K562 (cell line): ENCODE measurements around the gene ABCE1. TPM values are rescaled to one million over a fixed set of nuclear protein-coding genes. Genes with fewer than 3 reads are reported as not detected.

Experiments
- ATF1 ChIP-seq, 2 experiments: fragments of 450-650 bp in 1 of 2; IDR thresholded peaks; 2 replicates each; pipeline ENCODE4 v1.6.1; 2016; ENCODE audit warnings: missing compliant biosample characterization in 1 of 2, missing genetic modification characterization in 1 of 2
- COPS2 ChIP-seq: fragments of 450-650 bp; conservative IDR thresholded peaks from 2 replicates; pipeline ENCODE4 v1.6.1; 2016; ENCODE audit warnings: mild to moderate bottlenecking, moderate library complexity
- HNRNPL ChIP-seq: fragments of 200-400 bp; formaldehyde crosslinking; IDR thresholded peaks from 2 replicates; pipeline ENCODE4 v1.6.1; 2017; ENCODE audit warnings: low read depth, mild to moderate bottlenecking, low read length
- JUN ChIP-seq, 2 experiments: sonication (generic) in 1 of 2; formaldehyde crosslinking in 1 of 2; IDR thresholded peaks; 2 replicates each; pipeline versions ENCODE4 v1.6.1 to v1.8.0; 2012 to 2022; ENCODE audit warnings: borderline replicate concordance in 2 of 2, mild to moderate bottlenecking in 2 of 2, improper control_type of control experiment in 1 of 2, low read depth in 1 of 2, low read length in 1 of 2, missing genetic modification reagents in 1 of 2
- MTA2 ChIP-seq: fragments of 450-650 bp; IDR thresholded peaks from 2 replicates; pipeline ENCODE4 v1.6.1; 2016; ENCODE audit warnings: low read depth
- NCOA6 ChIP-seq: fragments of 450-650 bp; IDR thresholded peaks from 2 replicates; pipeline ENCODE4 v1.6.1; 2017; ENCODE audit warnings: mild to moderate bottlenecking
- RAD51 ChIP-seq: fragments of 450-650 bp; IDR thresholded peaks from 2 replicates; pipeline ENCODE4 v1.7.1; 2016; ENCODE audit warnings: low read depth, mild to moderate bottlenecking, borderline replicate concordance
- RBM14 ChIP-seq: fragments of 200-400 bp; formaldehyde crosslinking; IDR thresholded peaks from 2 replicates; pipeline ENCODE4 v1.6.1; 2018; ENCODE audit warnings: low read depth, mild to moderate bottlenecking, low read length, moderate library complexity, borderline replicate concordance; ENCODE audit not compliant: insufficient read depth
- SREBF1 ChIP-seq: fragments of 150-350 bp; IDR thresholded peaks from 2 replicates; pipeline ENCODE4 v1.6.1; 2014; ENCODE audit warnings: antibody characterized with exemption, low read depth, low read length, borderline replicate concordance
- TAF7 ChIP-seq: fragments of 450-650 bp; IDR thresholded peaks from 2 replicates; pipeline ENCODE4 v1.6.1; 2016; ENCODE audit warnings: missing genetic modification characterization, missing compliant biosample characterization
- ZNF696 ChIP-seq: fragments of 250-450 bp; sonication (Bioruptor Pico); conservative IDR thresholded peaks from 2 replicates; pipeline ENCODE4 v1.4.0; 2020; ENCODE audit warnings: mild to moderate bottlenecking, moderate library complexity
- polyA plus RNA-seq, 8 experiments: library from polyadenylated mRNA; depleted of rRNA in 4 of 8; stranded (reverse) in 5 of 8; unstranded in 3 of 8; fragments of >200 nt; fragmentation: Nextera tagmentation in 2 of 8; fragmentation: Illumina TruSeq in 1 of 8; extraction: Ambion mirVana in 2 of 8; extraction: Trizol in 1 of 8; gene quantifications; 2 replicates each; pipeline versions ENCODE4 v1.2.1 to v1.2.3, GENCODE V29; 2011 to 2014; ENCODE audit warnings: inconsistent platforms in 1 of 8, missing spikeins in 1 of 8
- total RNA-seq, 7 experiments: library from RNA; depleted of rRNA in 6 of 7; stranded (reverse); fragments of >200 nt in 6 of 7; fragmentation: Illumina TruSeq in 2 of 7; extraction: Trizol in 2 of 7; gene quantifications; 2 replicates each; pipeline versions ENCODE4 v1.2.1 to v1.2.3, GENCODE V29; 2011 to 2021; ENCODE audit warnings: low replicate concordance in 1 of 7
- TF ChIP-seq, protein P1 (sequence below): fragments of 200-800 bp; sonication (Bioruptor generic); IDR thresholded peaks from 2 replicates; pipeline ENCODE4 v1.6.1; 2017; ENCODE audit warnings: missing genetic modification characterization, missing compliant biosample characterization
- TF ChIP-seq, protein P2 (sequence below), 2 experiments: fragments of 450-650 bp; IDR thresholded peaks; 2 replicates each; pipeline ENCODE4 v1.6.1; 2018; ENCODE audit warnings: mild to moderate bottlenecking in 2 of 2, low read depth in 1 of 2; ENCODE audit not compliant: partially characterized antibody in 2 of 2

Gene ABCE1
- total and polyA plus RNA-seq, 9 of the 15 experiments (the other 6 are each of a cell fraction or from before 2014, with no cell fraction given), result 134 to 256 (median 169) TPM

DNA sequence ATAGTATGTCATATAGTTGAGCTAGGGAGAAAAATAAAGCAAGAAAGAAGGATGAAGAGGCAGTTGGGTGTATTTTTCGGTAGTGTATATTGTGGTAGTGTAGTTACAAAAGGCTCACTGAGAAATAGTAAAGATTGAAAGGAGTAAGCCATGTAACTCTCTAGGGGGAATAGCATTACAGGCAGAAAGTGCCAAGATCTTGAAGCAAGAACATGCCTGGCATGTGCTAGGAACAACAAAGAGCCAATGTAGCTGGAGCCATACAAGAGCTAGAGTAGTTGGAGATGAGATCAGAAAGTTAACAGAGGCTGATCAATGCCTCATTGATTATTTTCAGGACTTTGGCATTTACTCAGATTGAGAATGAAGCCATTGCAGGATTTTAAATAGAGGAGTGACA is 3.0 kb downstream of the ABCE1 start (continued):
- TF ChIP-seq, protein P1, sequence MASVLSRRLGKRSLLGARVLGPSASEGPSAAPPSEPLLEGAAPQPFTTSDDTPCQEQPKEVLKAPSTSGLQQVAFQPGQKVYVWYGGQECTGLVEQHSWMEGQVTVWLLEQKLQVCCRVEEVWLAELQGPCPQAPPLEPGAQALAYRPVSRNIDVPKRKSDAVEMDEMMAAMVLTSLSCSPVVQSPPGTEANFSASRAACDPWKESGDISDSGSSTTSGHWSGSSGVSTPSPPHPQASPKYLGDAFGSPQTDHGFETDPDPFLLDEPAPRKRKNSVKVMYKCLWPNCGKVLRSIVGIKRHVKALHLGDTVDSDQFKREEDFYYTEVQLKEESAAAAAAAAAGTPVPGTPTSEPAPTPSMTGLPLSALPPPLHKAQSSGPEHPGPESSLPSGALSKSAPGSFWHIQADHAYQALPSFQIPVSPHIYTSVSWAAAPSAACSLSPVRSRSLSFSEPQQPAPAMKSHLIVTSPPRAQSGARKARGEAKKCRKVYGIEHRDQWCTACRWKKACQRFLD (CRISPR knock-in tag), result no peak
- TF ChIP-seq ZNF696 (CRISPR knock-in tag) (no peak), RAD51 (no peak), ATF1 (CRISPR knock-in tag; IDR thresholded peaks at IDR 0.05) (no peak), ATF1 (tag; IDR thresholded peaks at IDR 0.05) (no peak), NCOA6 (no peak), SREBF1 (no peak), MTA2 (no peak), JUN (IDR thresholded peaks at IDR 0.05; ENCODE audit: borderline replicate concordance, low read depth, low read length) (no peak), JUN (CRISPR knock-in tag; IDR thresholded peaks at IDR 0.05; ENCODE audit: borderline replicate concordance) (no peak), HNRNPL (no peak), COPS2 (no peak), TAF7 (tag) (no peak), RBM14 (no peak)
- TF ChIP-seq, protein P2, sequence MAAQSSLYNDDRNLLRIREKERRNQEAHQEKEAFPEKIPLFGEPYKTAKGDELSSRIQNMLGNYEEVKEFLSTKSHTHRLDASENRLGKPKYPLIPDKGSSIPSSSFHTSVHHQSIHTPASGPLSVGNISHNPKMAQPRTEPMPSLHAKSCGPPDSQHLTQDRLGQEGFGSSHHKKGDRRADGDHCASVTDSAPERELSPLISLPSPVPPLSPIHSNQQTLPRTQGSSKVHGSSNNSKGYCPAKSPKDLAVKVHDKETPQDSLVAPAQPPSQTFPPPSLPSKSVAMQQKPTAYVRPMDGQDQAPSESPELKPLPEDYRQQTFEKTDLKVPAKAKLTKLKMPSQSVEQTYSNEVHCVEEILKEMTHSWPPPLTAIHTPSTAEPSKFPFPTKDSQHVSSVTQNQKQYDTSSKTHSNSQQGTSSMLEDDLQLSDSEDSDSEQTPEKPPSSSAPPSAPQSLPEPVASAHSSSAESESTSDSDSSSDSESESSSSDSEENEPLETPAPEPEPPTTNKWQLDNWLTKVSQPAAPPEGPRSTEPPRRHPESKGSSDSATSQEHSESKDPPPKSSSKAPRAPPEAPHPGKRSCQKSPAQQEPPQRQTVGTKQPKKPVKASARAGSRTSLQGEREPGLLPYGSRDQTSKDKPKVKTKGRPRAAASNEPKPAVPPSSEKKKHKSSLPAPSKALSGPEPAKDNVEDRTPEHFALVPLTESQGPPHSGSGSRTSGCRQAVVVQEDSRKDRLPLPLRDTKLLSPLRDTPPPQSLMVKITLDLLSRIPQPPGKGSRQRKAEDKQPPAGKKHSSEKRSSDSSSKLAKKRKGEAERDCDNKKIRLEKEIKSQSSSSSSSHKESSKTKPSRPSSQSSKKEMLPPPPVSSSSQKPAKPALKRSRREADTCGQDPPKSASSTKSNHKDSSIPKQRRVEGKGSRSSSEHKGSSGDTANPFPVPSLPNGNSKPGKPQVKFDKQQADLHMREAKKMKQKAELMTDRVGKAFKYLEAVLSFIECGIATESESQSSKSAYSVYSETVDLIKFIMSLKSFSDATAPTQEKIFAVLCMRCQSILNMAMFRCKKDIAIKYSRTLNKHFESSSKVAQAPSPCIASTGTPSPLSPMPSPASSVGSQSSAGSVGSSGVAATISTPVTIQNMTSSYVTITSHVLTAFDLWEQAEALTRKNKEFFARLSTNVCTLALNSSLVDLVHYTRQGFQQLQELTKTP (IDR thresholded peaks at IDR 0.05; ENCODE audit: low read depth in 1 of 2, partially characterized antibody in 2 of 2), result no peak
